Mesenteric fat pad (tissue), 1 donor: ENCODE results near the gene CCDC167. TPM values are rescaled to one million over a fixed set of nuclear protein-coding genes. Genes with fewer than 3 reads are reported as not detected.

Experiments used
- DNase-seq: peaks from one replicate; pipeline ENCODE4 v3.0.0-alpha.2; 2020; ENCODE audit warnings: low spot score
- total RNA-seq: library from RNA; stranded (reverse); fragmentation: NEBNext Ultra II Directional; extraction: Animal tissue kit (Norgen Biotek cat#: 25700); gene quantifications from one replicate; pipeline ENCODE4 v1.2.1, GENCODE V29; 2021
- donor health status: DM: yes; HTN: yes; CAD: no.

The CCDC167 gene
- total RNA-seq, 1 donor from 2014 or later = 14.6 TPM

GRCh38 chr6:37531026-37531425 lies 31.3 kb upstream of the CCDC167 start:
- DNase-seq = no peak

GRCh38 chr6:37530297-37530696 lies 30.6 kb upstream of the CCDC167 start:
- no peak for DNase-seq

GRCh38 chr6:37528541-37528940 lies 28.8 kb upstream of the CCDC167 start:
- no peak for DNase-seq

GRCh38 chr6:37525460-37526357 lies 26.0 kb upstream of the CCDC167 start:
- no peak for DNase-seq

- no peak for DNase-seq
Observed at GRCh38 chr6:37524970-37525318, 25.3 kb upstream of the CCDC167 start.

- no peak for DNase-seq
Observed at GRCh38 chr6:37524025-37524969, 24.6 kb upstream of the CCDC167 start.

- DNase-seq = no peak
Observed at GRCh38 chr6:37523412-37523811, 23.7 kb upstream of the CCDC167 start.

- DNase-seq = no peak
Observed at GRCh38 chr6:37522836-37523235, 23.1 kb upstream of the CCDC167 start.

- DNase-seq = no peak
Observed at GRCh38 chr6:37521674-37522073, 22.0 kb upstream of the CCDC167 start.

- DNase-seq = no peak
Observed at GRCh38 chr6:37520926-37521325, 21.2 kb upstream of the CCDC167 start.

GRCh38 chr6:37519461-37519860 lies 19.8 kb upstream of the CCDC167 start:
- DNase-seq = no peak

GRCh38 chr6:37518116-37518515 lies 18.4 kb upstream of the CCDC167 start:
- no peak for DNase-seq

GRCh38 chr6:37517411-37517812 lies 17.7 kb upstream of the CCDC167 start:
- no peak for DNase-seq

GRCh38 chr6:37516920-37517405 lies 17.3 kb upstream of the CCDC167 start:
- no peak for DNase-seq

- DNase-seq = no peak
Observed at GRCh38 chr6:37516076-37516919, 16.6 kb upstream of the CCDC167 start.

GRCh38 chr6:37515712-37516075 lies 16.0 kb upstream of the CCDC167 start:
- no peak for DNase-seq

GRCh38 chr6:37514837-37515236 lies 15.1 kb upstream of the CCDC167 start:
- DNase-seq = no peak

- no peak for DNase-seq
Observed at GRCh38 chr6:37514321-37514771, 14.7 kb upstream of the CCDC167 start.

GRCh38 chr6:37513576-37513975 lies 13.9 kb upstream of the CCDC167 start:
- no peak for DNase-seq

GRCh38 chr6:37513155-37513554 lies 13.5 kb upstream of the CCDC167 start:
- no peak for DNase-seq

- no peak for DNase-seq
Observed at GRCh38 chr6:37512400-37513011, 12.8 kb upstream of the CCDC167 start.
